Measurements from ENCODE around the gene ADARB2.

DNA sequence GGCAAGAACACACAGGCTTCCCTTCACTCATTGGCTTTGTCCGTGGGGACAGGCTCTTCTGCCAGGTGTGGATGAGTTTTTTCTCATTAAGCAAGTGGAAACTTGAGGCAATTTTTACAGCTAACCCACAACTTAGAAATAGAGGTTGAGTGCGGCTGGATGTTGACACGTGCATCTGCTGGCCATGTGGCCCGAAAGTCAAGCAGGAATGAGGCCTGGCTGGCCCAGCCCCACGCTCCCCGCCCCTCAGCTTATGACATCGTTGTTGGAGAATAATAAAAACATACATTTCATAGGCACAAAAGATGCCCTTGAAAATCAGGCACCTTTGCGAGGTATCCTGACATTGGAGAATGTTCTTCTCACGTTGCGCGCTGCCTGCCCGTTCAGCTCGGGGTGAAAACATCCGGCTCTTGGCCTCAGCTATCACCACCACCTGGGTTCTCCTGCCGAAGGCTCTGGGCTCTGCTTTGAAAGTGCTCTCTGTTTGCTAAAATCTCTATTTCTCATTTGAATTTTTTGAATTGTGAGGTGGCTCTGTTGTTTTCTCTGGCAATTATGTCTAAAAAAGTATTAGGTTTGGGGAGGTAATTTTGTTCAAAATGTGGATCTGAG lies 370.4 kb downstream of the ADARB2 start:
- TF ChIP-seq CBX5 (IDR thresholded peaks at IDR 0.05; ENCODE audit: low read depth), result no peak
- TF ChIP-seq, protein P1, sequence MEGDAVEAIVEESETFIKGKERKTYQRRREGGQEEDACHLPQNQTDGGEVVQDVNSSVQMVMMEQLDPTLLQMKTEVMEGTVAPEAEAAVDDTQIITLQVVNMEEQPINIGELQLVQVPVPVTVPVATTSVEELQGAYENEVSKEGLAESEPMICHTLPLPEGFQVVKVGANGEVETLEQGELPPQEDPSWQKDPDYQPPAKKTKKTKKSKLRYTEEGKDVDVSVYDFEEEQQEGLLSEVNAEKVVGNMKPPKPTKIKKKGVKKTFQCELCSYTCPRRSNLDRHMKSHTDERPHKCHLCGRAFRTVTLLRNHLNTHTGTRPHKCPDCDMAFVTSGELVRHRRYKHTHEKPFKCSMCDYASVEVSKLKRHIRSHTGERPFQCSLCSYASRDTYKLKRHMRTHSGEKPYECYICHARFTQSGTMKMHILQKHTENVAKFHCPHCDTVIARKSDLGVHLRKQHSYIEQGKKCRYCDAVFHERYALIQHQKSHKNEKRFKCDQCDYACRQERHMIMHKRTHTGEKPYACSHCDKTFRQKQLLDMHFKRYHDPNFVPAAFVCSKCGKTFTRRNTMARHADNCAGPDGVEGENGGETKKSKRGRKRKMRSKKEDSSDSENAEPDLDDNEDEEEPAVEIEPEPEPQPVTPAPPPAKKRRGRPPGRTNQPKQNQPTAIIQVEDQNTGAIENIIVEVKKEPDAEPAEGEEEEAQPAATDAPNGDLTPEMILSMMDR (IDR thresholded peaks at IDR 0.05 in 2 of 3, conservative IDR thresholded peaks at IDR 0.05 in 1 of 3; ENCODE audit: control insufficient read depth in 2 of 3, extremely low read depth in 1 of 3, insufficient read depth in 1 of 3, low read depth in 3 of 3, low read length in 3 of 3), result no peak
- no peak for TF ChIP-seq RBBP5 (conservative IDR thresholded peaks at IDR 0.05)
- no peak for TF ChIP-seq CHD2 (IDR thresholded peaks at IDR 0.05; ENCODE audit: borderline replicate concordance, low read depth, low read length)
- TF ChIP-seq POLR2A (IDR thresholded peaks at IDR 0.05; ENCODE audit: low read depth, low read length), result no peak
- TF ChIP-seq EZH2 (IDR thresholded peaks at IDR 0.05; ENCODE audit: borderline replicate concordance, control insufficient read depth, low read depth, low read length), result no peak
- TF ChIP-seq HDGF (IDR thresholded peaks at IDR 0.05), result no peak
- TF ChIP-seq NFYB (IDR thresholded peaks at IDR 0.05; ENCODE audit: insufficient read depth, low read depth, low read length), result no peak
- TF ChIP-seq TAF1 (IDR thresholded peaks at IDR 0.05; ENCODE audit: borderline replicate concordance, low read depth, low read length), result no peak
- TF ChIP-seq SMC3 (IDR thresholded peaks at IDR 0.05; ENCODE audit: borderline replicate concordance, low read length), result no peak

Data from GM12878 (cell line).